ENCODE results near the gene GPR173. TPM values are rescaled to one million over a fixed set of nuclear protein-coding genes. Genes with fewer than 3 reads are reported as not detected.

GPR173 gene
- total RNA-seq, 1 experiment from 2014 or later = 1.6 TPM

DNA sequence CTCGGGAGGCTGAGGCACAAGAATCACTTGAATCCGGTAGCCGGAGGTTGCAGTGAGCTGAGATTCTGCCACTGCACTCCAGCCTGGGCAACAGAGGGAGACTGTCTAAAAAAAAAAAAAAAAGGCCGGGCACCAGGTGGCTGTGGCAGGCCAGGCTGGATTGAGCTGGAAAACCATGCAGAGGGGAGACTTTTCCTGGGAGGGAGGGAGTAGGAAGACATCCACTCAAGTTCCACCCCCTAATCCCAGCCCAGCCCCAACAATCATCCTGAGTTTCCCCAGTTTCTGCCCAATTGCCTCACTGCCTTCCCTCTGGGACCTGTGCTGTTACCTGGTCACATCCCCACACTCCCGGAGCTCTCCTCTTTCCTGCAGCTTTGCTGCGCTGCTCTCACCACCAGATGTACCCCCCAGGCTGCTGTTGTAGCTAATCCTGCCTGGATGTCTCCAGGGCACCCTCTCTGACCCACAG, 24.6 kb downstream of the GPR173 start:
- Histone ChIP-seq H3K4me2 (ENCODE audit: low read length) (no peak overlapping the region), H3K79me2 (ENCODE audit: low read length) (no peaks in the 10 kb centered on the region), H3K4me1 (ENCODE audit: insufficient read depth, low read length) (peaks cover 7% of the 10 kb centered on the region; the same call in 1 of the 2 replicates), H4K20me1 (ENCODE audit: low read length) (no peaks in the 10 kb centered on the region), H3K27ac (ENCODE audit: low read length) (no peak overlapping the region), H3K9ac (ENCODE audit: low read length) (no peak overlapping the region), H3K4me3 (ENCODE audit: low read length) (no peak overlapping the region), H2AFZ (ENCODE audit: low read length) (no peak overlapping the region), H3K27me3 (ENCODE audit: low read length) (no peaks in the 10 kb centered on the region), H3F3A (ENCODE audit: low read length, unreplicated experiment) (no peaks in the 10 kb centered on the region), H3K36me3 (ENCODE audit: low read depth, low read length) (no peaks in the 10 kb centered on the region), H3K9me3 (ENCODE audit: low read length) (no peaks in the 10 kb centered on the region), H3K9me2 (replicated peaks; ENCODE audit: low read length) (no peaks in the 10 kb centered on the region)
- TSS peak; percentile 20 for BruUV-seq (replicated peaks)
- ChIA-PET CTCF (no interaction called here), POLR2A (ENCODE audit: unreplicated experiment) (no interaction called here)
- DNase-seq = no peak
- intact Hi-C loops (cut with micrococcal nuclease) = no loop called here
- no peak for TF ChIP-seq EZH2phosphoT487 (IDR thresholded peaks at IDR 0.05; ENCODE audit: borderline replicate concordance, low read length)
- no peak for TF ChIP-seq EZH2 (IDR thresholded peaks at IDR 0.05; ENCODE audit: low read length, unreplicated experiment)
- TF ChIP-seq, protein P1, sequence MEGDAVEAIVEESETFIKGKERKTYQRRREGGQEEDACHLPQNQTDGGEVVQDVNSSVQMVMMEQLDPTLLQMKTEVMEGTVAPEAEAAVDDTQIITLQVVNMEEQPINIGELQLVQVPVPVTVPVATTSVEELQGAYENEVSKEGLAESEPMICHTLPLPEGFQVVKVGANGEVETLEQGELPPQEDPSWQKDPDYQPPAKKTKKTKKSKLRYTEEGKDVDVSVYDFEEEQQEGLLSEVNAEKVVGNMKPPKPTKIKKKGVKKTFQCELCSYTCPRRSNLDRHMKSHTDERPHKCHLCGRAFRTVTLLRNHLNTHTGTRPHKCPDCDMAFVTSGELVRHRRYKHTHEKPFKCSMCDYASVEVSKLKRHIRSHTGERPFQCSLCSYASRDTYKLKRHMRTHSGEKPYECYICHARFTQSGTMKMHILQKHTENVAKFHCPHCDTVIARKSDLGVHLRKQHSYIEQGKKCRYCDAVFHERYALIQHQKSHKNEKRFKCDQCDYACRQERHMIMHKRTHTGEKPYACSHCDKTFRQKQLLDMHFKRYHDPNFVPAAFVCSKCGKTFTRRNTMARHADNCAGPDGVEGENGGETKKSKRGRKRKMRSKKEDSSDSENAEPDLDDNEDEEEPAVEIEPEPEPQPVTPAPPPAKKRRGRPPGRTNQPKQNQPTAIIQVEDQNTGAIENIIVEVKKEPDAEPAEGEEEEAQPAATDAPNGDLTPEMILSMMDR (conservative IDR thresholded peaks at IDR 0.05; ENCODE audit: low read depth, low read length) = no peak
- ATAC-seq = no peak

DNA sequence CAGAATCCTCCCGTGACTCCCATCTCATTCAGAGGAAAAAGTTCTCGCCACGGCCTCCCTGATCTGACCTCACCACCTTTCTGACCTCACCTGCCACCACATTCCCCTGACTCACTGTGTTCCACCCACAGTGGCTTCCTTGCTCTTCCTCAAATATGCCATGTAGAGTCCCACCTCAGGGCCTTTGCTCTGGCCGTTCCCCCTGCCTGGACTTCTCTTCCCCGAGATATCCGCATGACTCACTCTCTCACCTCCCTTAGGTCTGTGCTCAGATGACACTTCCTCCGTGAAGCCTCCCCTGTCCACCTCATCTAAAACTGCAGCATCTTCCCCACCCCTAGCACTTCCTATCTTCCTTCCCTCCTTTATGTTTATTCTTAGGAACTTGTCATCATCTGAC, 26.4 kb downstream of the GPR173 start:
- no peaks in the 10 kb centered on the region for H3K9me3 ChIP-seq (ENCODE audit: low read length)
- no peak overlapping the region for H2AFZ ChIP-seq (ENCODE audit: low read length)
- no peak overlapping the region for H3K9ac ChIP-seq (ENCODE audit: low read length)
- H3F3A ChIP-seq (ENCODE audit: low read length, unreplicated experiment) = no peaks in the 10 kb centered on the region
- no peaks in the 10 kb centered on the region for H4K20me1 ChIP-seq (ENCODE audit: low read length)
- H3K27ac ChIP-seq (ENCODE audit: low read length) = no peak overlapping the region
- intact Hi-C loops (cut with micrococcal nuclease) = no loop called here
- no peak overlapping the region for H3K4me2 ChIP-seq (ENCODE audit: low read length)
- no peaks in the 10 kb centered on the region for H3K27me3 ChIP-seq (ENCODE audit: low read length)
- POLR2A ChIA-PET (ENCODE audit: unreplicated experiment) = no interaction called here
- TF ChIP-seq, protein P1 (conservative IDR thresholded peaks at IDR 0.05; ENCODE audit: low read depth, low read length) = no peak
- TF ChIP-seq EZH2phosphoT487 (IDR thresholded peaks at IDR 0.05; ENCODE audit: borderline replicate concordance, low read length) (no peak), EZH2 (IDR thresholded peaks at IDR 0.05; ENCODE audit: low read length, unreplicated experiment) (no peak)
- no peak for DNase-seq
- no peaks in the 10 kb centered on the region for H3K36me3 ChIP-seq (ENCODE audit: low read depth, low read length)
- no peak overlapping the region for H3K4me3 ChIP-seq (ENCODE audit: low read length)
- CTCF ChIA-PET = no interaction called here
- no peak for ATAC-seq
- no TSS peak for BruUV-seq (replicated peaks)
- no peaks in the 10 kb centered on the region for H3K79me2 ChIP-seq (ENCODE audit: low read length)
- peaks cover 7% of the 10 kb centered on the region; the same call in 1 of the 2 replicates for H3K4me1 ChIP-seq (ENCODE audit: insufficient read depth, low read length)
- H3K9me2 ChIP-seq (replicated peaks; ENCODE audit: low read length) = no peaks in the 10 kb centered on the region

- Histone ChIP-seq H3K36me3 (ENCODE audit: low read depth, low read length) (no peaks in the 10 kb centered on the region), H3K27ac (ENCODE audit: low read length) (no peak overlapping the region), H3K79me2 (ENCODE audit: low read length) (no peaks in the 10 kb centered on the region), H3F3A (ENCODE audit: low read length, unreplicated experiment) (no peaks in the 10 kb centered on the region), H2AFZ (ENCODE audit: low read length) (no peak overlapping the region), H3K4me2 (ENCODE audit: low read length) (no peak overlapping the region), H3K9me3 (ENCODE audit: low read length) (no peaks in the 10 kb centered on the region), H4K20me1 (ENCODE audit: low read length) (no peaks in the 10 kb centered on the region), H3K4me3 (ENCODE audit: low read length) (no peak overlapping the region), H3K9ac (ENCODE audit: low read length) (no peak overlapping the region), H3K4me1 (ENCODE audit: insufficient read depth, low read length) (peaks cover 7% of the 10 kb centered on the region; the same call in 1 of the 2 replicates), H3K9me2 (replicated peaks; ENCODE audit: low read length) (no peaks in the 10 kb centered on the region), H3K27me3 (ENCODE audit: low read length) (no peaks in the 10 kb centered on the region)
- BruUV-seq (replicated peaks) = no TSS peak
- TF ChIP-seq EZH2 (IDR thresholded peaks at IDR 0.05; ENCODE audit: low read length, unreplicated experiment) (no peak), EZH2phosphoT487 (IDR thresholded peaks at IDR 0.05; ENCODE audit: borderline replicate concordance, low read length) (no peak)
- TF ChIP-seq, protein P1 (conservative IDR thresholded peaks at IDR 0.05; ENCODE audit: low read depth, low read length) = no peak
- ChIA-PET CTCF (no interaction called here), POLR2A (ENCODE audit: unreplicated experiment) (no interaction called here)
- DNase-seq = no peak
- no peak for ATAC-seq
- intact Hi-C loops (cut with micrococcal nuclease) = no loop called here
Observed at GRCh38 chrX:53076671-53077070, 28.1 kb downstream of the GPR173 start.

Measured in PC-3 (cell line).